Astrocyte (in vitro differentiated cells and primary cell): ENCODE data around the gene CWC27. TPM values are rescaled to one million over a fixed set of nuclear protein-coding genes. Genes with fewer than 3 reads are reported as not detected.

ENCODE experiments used
- DNase-seq: peaks from one replicate; pipeline ENCODE4 v3.0.0-alpha.2; 2010; ENCODE audit warnings: low read depth
- FAIRE-seq: peaks from 2 replicates; lab custom pipeline; 2011; peaks lifted over from hg19 to GRCh38; lab: Jason Lieb, UNC
- H2AFZ ChIP-seq: 2 replicates; pipeline ENCODE4 v1.6.0; 2012; ENCODE audit warnings: low read depth, low read length, inconsistent platforms
- H3K27ac ChIP-seq: 2 replicates; pipeline ENCODE4 v1.5.1; 2011; ENCODE audit warnings: low read depth, low read length, inconsistent platforms
- H3K27me3 ChIP-seq: 2 replicates; pipeline ENCODE4 v1.6.0; 2011; ENCODE audit warnings: low read length, inconsistent platforms; ENCODE audit not compliant: insufficient read depth
- H3K36me3 ChIP-seq: 2 replicates; pipeline ENCODE4 v1.5.1; 2011; ENCODE audit warnings: low read length, inconsistent platforms; ENCODE audit not compliant: insufficient read depth
- H3K4me1 ChIP-seq: 2 replicates; pipeline ENCODE4 v1.5.1; 2011; ENCODE audit warnings: low read length, inconsistent platforms; ENCODE audit not compliant: insufficient read depth
- H3K4me2 ChIP-seq: 2 replicates; pipeline ENCODE4 v1.6.0; 2012; ENCODE audit warnings: low read length, inconsistent platforms
- H3K4me3 ChIP-seq: 2 replicates; pipeline ENCODE4 v1.5.1; 2011; ENCODE audit warnings: low read depth, mild to moderate bottlenecking, low read length, inconsistent platforms; ENCODE audit not compliant: insufficient read depth
- H3K79me2 ChIP-seq: 2 replicates; pipeline ENCODE4 v1.6.0; 2012; ENCODE audit warnings: mild to moderate bottlenecking, low read length, inconsistent platforms; ENCODE audit not compliant: insufficient read depth
- H3K9ac ChIP-seq: 2 replicates; pipeline ENCODE4 v1.6.0; 2012; ENCODE audit warnings: mild to moderate bottlenecking, low read length, inconsistent platforms
- H3K9me3 ChIP-seq: 2 replicates; pipeline ENCODE4 v1.5.1; 2012; ENCODE audit warnings: low read depth, mild to moderate bottlenecking, low read length, inconsistent platforms; ENCODE audit not compliant: insufficient read depth
- H4K20me1 ChIP-seq: 2 replicates; pipeline ENCODE4 v1.6.0; 2012; ENCODE audit warnings: low read length, inconsistent platforms; ENCODE audit not compliant: insufficient read depth
- H3K27ac Mint-ChIP-seq: one replicate; pipeline ENCODE4 v1.8.0; 2021; ENCODE audit warnings: mild to moderate bottlenecking, mixed read lengths; ENCODE audit not compliant: unreplicated experiment
- H3K27me3 Mint-ChIP-seq: one replicate; pipeline ENCODE4 v1.8.0; 2021; ENCODE audit warnings: low read depth, mixed read lengths; ENCODE audit not compliant: unreplicated experiment
- H3K36me3 Mint-ChIP-seq: one replicate; pipeline ENCODE4 v1.8.0; 2021; ENCODE audit warnings: low read depth, mixed read lengths; ENCODE audit not compliant: unreplicated experiment
- H3K4me1 Mint-ChIP-seq: one replicate; pipeline ENCODE4 v1.8.0; 2021; ENCODE audit warnings: low read depth, mixed read lengths; ENCODE audit not compliant: unreplicated experiment
- H3K4me3 Mint-ChIP-seq: one replicate; pipeline ENCODE4 v1.8.0; 2021; ENCODE audit warnings: mild to moderate bottlenecking, moderate library complexity, mixed read lengths; ENCODE audit not compliant: unreplicated experiment
- H3K9me3 Mint-ChIP-seq: one replicate; pipeline ENCODE4 v1.8.0; 2021; ENCODE audit warnings: mild to moderate bottlenecking, mixed read lengths; ENCODE audit not compliant: unreplicated experiment
- EZH2 ChIP-seq: IDR thresholded peaks from 2 replicates; pipeline ENCODE4 v1.6.1; 2012; ENCODE audit warnings: mild to moderate bottlenecking, low read length, inconsistent platforms; ENCODE audit not compliant: insufficient read depth
- total RNA-seq: library from RNA; stranded (reverse); gene quantifications from 2 replicates; pipeline ENCODE4 v1.2.1, GENCODE V29; 2021
- TF ChIP-seq, protein P1 (sequence below): IDR thresholded peaks from 2 replicates; pipeline ENCODE4 v1.5.1; 2011; ENCODE audit warnings: low read depth, mild to moderate bottlenecking, inconsistent platforms, low read length, moderate library complexity; ENCODE audit not compliant: insufficient read depth

The CWC27 gene
- total RNA-seq, 1 donor from 2014 or later, result 25.7 TPM

DNA sequence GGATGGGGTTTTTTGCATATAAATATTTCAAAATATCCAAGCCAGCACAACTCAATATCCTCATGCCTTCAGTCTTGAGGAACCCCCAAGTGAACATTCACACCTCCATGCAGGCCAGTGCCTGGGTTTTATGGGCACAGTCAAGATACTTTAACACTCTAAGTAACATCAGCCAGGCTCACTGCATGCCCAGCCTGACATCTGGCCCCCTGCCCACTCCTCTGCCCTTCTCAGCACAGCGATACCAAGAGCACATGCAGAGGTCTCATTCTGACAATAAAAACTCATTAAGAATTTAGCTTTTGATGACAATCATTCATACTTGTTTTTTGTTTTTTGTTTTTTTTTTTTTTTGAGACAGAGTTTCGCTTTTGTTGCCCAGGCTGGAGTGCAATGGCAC is 250.0 kb downstream of the CWC27 start:
- peak overlapping the region; percentile 15 for H3K27ac Mint-ChIP-seq
- H3K27me3 Mint-ChIP-seq, result no peaks in the 10 kb centered on the region
- peaks cover 6% of the 10 kb centered on the region for H3K4me1 ChIP-seq
- H3K27ac ChIP-seq, result no peak overlapping the region
- H3K9me3 Mint-ChIP-seq, result no peaks in the 10 kb centered on the region
- H3K79me2 ChIP-seq, result no peaks in the 10 kb centered on the region
- DNase-seq, result no peak
- peaks cover 32% of the 10 kb centered on the region for H3K4me1 Mint-ChIP-seq
- H3K36me3 ChIP-seq, result no peaks in the 10 kb centered on the region
- H3K4me3 Mint-ChIP-seq, result no peak overlapping the region
- H3K9me3 ChIP-seq, result no peaks in the 10 kb centered on the region
- H2AFZ ChIP-seq, result no peak overlapping the region
- H3K36me3 Mint-ChIP-seq, result no peaks in the 10 kb centered on the region
- H3K4me2 ChIP-seq, result no peak overlapping the region
- H3K27me3 ChIP-seq, result no peaks in the 10 kb centered on the region
- no peak overlapping the region for H3K4me3 ChIP-seq
- no peak overlapping the region for H3K9ac ChIP-seq
- FAIRE-seq, result no peak
- TF ChIP-seq, protein P1, sequence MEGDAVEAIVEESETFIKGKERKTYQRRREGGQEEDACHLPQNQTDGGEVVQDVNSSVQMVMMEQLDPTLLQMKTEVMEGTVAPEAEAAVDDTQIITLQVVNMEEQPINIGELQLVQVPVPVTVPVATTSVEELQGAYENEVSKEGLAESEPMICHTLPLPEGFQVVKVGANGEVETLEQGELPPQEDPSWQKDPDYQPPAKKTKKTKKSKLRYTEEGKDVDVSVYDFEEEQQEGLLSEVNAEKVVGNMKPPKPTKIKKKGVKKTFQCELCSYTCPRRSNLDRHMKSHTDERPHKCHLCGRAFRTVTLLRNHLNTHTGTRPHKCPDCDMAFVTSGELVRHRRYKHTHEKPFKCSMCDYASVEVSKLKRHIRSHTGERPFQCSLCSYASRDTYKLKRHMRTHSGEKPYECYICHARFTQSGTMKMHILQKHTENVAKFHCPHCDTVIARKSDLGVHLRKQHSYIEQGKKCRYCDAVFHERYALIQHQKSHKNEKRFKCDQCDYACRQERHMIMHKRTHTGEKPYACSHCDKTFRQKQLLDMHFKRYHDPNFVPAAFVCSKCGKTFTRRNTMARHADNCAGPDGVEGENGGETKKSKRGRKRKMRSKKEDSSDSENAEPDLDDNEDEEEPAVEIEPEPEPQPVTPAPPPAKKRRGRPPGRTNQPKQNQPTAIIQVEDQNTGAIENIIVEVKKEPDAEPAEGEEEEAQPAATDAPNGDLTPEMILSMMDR, result no peak
- no peak for TF ChIP-seq EZH2
- no peaks in the 10 kb centered on the region for H4K20me1 ChIP-seq

DNA sequence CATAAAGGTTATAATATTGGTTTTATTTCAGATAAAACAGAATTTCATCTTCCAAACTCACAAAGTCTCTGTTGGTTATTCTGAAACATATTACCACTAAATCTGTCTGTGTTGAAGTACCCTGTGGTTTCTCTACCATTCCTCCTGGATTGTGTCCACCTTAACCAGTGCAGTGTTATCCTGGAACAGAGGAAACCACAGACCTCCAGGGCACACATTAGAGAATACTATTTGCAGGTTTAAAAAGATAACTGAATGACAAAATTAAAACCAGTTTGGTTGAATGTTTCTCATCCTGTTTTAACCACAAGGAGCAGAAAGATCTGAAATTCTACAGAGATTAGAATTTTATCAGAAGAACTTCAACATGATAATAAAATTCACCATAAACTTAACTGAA is 251.8 kb downstream of the CWC27 start:
- Histone ChIP-seq H4K20me1 (no peaks in the 10 kb centered on the region), H3K79me2 (no peaks in the 10 kb centered on the region), H2AFZ (no peak overlapping the region), H3K36me3 (no peaks in the 10 kb centered on the region), H3K9ac (no peak overlapping the region), H3K4me2 (peak overlapping the region; percentile 32), H3K27ac (no peak overlapping the region), H3K4me1 (peaks cover 6% of the 10 kb centered on the region), H3K9me3 (no peaks in the 10 kb centered on the region), H3K27me3 (no peaks in the 10 kb centered on the region), H3K4me3 (no peak overlapping the region)
- DNase-seq, result peak; percentile 83
- TF ChIP-seq, protein P1, result no peak
- TF ChIP-seq EZH2, result no peak
- H3K4me3 Mint-ChIP-seq, result no peak overlapping the region
- H3K27ac Mint-ChIP-seq, result no peak overlapping the region
- H3K27me3 Mint-ChIP-seq, result no peaks in the 10 kb centered on the region
- no peaks in the 10 kb centered on the region for H3K9me3 Mint-ChIP-seq
- H3K36me3 Mint-ChIP-seq, result no peaks in the 10 kb centered on the region
- peak; percentile 86 for FAIRE-seq
- H3K4me1 Mint-ChIP-seq, result peaks cover 32% of the 10 kb centered on the region

GRCh38 chr5:65021527-65022226 is 252.9 kb downstream of the CWC27 start:
- Mint-ChIP-seq H3K27ac (peak overlapping the region; percentile 1), H3K36me3 (no peaks in the 10 kb centered on the region), H3K4me3 (no peak overlapping the region), H3K9me3 (no peaks in the 10 kb centered on the region), H3K27me3 (no peaks in the 10 kb centered on the region), H3K4me1 (peaks cover 32% of the 10 kb centered on the region)
- Histone ChIP-seq H3K27ac (no peak overlapping the region), H3K9ac (no peak overlapping the region), H3K4me1 (peaks cover 6% of the 10 kb centered on the region), H3K27me3 (no peaks in the 10 kb centered on the region), H3K36me3 (no peaks in the 10 kb centered on the region), H3K4me3 (no peak overlapping the region), H3K9me3 (no peaks in the 10 kb centered on the region), H3K79me2 (no peaks in the 10 kb centered on the region), H3K4me2 (no peak overlapping the region), H2AFZ (no peak overlapping the region), H4K20me1 (no peaks in the 10 kb centered on the region)
- FAIRE-seq (peak; percentile 70), DNase-seq (no peak)
- TF ChIP-seq, protein P1, result no peak
- no peak for TF ChIP-seq EZH2
